HG03064 (cell line): Measurements from ENCODE around the gene CLTCL1.
"Not testable (repeated sequence)": the region's sequence is repeated elsewhere in the genome, so short reads cannot be mapped to it uniquely, and the experiment has no call there.

Experiments used
- ATAC-seq: cut with Tn5 transposase; IDR thresholded peaks from one replicate; pipeline ENCODE4 v1.9.1; 2021; ENCODE audit warnings: low read depth; ENCODE audit not compliant: unreplicated experiment

Gene CLTCL1

DNA sequence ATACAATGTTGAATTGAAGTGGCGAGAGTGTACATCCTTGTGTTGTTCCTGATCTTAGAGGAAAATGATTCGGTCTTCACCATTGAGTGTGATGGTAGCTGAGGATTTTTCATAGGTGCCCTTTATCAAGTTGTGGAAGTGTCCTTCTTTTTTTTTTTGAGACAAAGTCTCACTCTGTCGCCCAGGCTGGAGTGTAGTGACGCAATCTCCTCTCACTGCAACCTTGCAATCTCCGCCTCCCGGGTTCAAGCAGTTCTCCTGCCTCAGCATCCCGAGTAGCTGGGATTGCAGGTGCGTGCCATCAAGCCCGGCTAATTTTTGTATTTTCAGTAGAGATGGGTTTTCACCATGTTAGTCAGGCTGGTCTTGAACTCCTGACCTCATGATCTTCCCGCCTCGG, 132.9 kb downstream of the CLTCL1 start:
- ATAC-seq, result not testable (repeated sequence)

- not testable (repeated sequence) for ATAC-seq
These were observed 135.4 kb downstream of the CLTCL1 start for GRCh38 chr22:19156109-19156508.

DNA sequence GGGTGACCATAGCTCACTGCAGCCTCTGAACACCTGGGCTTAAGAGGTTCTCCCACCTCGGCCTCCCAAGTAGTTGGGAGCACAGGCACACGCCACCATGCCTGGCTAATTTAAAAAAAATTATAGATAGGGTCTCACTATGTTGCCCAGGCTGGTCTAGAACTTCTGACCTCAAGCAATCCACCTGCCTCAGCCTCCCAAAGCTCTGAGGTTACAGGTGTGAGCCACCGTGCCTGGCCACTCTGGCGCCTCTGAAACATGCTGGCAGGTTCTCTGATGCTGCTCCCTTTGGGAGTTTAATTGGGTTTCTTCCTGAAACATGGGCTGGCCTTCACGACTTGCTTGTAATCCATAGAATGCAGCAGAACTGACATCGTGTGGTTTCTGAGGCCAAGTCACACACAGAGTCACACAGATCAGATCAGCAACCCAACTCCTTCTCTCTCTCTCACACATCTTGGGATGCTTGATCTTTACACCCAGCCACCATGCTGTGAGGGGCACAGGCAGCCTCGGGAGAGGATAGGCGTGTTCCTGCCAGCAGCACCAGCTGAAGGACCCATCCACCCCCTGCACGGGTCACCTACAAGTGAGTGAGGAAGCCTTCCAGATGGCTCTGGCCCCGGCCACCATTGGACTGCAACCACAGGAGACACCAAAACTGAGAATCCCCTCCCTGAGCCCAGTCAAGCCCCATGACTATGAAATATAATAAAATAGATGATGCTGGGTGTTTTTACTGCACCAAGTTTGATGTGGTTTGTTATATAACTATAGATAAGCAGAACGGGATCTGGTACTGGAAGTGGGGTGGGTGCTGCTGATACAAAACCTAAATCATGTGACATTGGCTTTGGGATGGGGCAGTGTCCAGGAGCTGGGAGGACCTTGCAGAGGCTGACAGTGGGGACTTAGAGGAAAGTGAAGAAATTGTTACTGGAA, 138.3 kb downstream of the CLTCL1 start:
- ATAC-seq, result no peak

DNA sequence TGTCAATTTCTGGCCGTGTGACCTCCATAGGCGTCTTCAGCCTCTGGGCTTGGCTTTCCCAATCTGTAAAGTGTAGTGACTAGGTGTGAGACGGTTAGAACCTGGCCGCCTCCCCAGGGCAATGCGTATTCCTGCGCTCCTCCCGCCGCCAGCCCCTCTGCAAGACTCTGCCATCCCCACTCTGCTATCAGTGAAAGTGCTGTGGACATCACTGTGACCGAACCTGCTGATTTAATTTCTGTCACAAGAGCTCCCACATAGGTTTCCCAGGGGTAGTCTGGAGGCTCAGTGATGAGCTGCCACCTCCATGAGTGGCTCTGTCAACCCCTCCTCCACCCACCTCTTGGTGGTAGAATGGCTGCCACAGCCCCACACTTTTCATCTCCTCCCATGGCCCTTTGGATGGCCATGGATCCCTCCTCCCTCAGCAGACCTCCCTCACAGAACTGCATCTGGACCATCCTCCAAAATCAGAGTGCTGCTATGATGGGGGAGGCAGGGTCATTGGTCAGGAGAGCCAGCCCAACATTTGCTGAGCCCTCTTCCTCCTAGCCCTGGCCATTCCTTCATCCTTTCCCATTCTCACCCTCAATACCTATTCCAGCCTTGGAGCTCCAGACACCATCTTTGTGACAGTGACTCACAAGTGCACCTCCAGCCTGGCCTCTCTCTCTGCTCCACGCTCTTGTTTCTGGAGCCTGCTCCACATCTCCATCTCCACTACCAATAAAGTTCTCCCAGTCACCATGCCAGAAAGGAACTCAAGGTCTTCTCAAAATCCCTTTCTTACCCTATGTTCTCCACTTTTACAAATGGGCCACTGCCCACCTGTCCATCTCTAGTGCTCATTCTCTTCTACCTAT, 140.0 kb downstream of the CLTCL1 start:
- ATAC-seq, result no peak

DNA sequence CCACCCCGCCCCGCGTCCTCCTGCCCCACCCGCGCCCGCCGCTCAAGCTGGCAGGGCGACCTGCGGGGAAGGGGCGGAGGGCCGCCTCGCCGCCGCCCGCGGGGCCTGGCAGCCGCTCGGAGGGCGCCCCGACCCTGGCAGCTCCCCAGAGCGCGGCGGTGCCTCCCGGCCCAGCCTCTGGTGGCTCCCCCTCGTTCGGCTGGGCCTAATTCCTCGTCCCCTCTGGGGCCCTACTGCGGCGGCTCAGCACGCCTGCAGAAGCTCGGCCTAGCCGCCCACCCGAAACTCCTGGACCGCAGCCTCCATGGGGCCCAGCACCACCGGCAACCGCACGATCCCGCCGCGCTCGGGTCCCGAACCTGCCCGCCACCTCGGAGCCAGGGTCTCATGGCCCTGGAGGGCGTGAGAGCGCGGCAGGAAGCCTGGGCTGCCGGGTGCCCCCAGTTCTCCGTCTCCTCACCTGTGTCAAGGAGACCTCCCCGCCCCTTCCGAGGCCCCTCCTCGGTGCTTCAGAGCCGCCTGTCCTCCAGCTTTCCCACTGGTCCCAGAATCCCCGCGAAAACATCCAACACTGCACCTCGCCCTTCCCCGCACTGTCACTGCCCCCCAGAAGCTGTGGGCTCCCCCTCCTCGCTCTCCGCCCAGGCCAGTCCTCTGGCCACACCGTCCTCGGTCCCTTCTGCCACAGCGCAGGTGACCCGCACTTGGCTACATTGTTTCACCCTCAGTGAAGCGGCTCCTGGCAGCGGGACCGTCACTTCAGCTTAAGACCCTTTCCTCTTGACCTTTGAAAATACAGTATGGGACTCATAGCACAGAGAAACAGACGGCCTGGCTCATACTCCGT, 140.8 kb downstream of the CLTCL1 start:
- no peak for ATAC-seq

GRCh38 chr22:19149991-19150390, 141.5 kb downstream of the CLTCL1 start, which contains the start of gene GSC2:
Gene GSC2 (minus strand): TSS chr22:19150292. CDS start chr22:19150283, 9 bp downstream.
- no peak for ATAC-seq

- ATAC-seq, result no peak
These were observed 142.3 kb downstream of the CLTCL1 start for GRCh38 chr22:19149047-19149883.

DNA sequence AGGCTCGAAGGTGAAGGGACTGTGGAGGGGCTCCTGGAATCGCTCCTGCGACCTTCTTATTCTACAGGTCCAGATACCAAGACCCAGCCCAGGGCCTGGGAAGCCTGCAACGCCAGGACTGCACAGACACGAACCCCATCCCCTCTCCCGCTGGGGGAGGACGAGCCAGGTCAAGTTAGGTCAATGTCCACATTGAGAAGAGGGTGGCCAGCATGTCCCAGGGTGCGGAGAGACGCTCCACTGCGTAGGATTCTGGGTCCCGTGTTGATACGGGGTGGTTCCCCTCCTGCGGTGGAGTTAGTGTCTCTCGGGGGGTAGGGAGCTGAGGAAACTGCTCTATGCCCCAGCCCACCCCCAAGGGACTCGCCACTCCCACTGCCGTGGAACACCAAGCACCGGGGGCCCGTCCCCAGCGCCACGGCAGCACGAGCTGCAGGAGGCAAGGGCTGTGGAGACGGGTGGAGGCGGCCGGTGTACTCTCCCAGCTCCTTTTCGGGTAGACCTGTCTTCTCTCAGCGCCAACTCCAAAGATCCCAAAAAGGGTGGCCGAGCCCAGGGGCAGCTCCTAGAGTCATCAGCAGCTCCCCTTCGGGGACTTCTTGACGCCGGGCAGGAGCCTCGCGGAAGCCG, 143.0 kb downstream of the CLTCL1 start:
- no peak for ATAC-seq

DNA sequence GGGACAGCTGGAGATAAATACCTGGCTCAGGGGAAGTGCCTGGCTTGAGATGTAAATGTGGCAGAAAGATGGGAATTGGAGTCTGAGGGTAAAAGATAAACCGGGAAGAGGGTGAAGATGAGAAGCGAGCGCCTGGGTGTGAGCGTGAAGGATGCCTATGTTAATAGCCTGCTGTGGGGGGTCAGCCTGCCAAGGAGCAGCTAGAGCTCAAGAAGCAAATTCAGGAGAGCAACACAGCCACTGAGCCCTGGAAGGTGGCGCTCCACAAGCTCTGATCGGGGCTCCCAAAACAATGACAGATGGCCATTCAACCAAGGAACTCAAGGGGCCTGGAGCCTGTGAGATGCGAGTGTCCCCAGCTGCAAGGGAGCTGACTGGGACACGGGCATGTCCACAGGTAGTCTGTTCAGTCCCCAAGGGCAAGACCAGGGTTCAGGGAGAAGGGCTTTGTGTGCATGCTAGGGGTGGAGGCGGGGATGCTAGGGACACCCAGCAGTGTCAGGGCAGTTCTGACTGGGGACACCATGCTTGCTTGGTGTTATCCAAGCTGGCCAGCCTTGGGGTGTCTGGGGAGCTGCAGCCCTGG, 144.2 kb downstream of the CLTCL1 start:
- no peak for ATAC-seq

- no peak for ATAC-seq
These were observed 145.1 kb downstream of the CLTCL1 start for GRCh38 chr22:19146215-19146968.

- ATAC-seq, result no peak
These were observed 147.5 kb downstream of the CLTCL1 start for GRCh38 chr22:19143967-19144400.

- ATAC-seq, result no peak
These were observed 148.3 kb downstream of the CLTCL1 start for GRCh38 chr22:19143212-19143611.

DNA sequence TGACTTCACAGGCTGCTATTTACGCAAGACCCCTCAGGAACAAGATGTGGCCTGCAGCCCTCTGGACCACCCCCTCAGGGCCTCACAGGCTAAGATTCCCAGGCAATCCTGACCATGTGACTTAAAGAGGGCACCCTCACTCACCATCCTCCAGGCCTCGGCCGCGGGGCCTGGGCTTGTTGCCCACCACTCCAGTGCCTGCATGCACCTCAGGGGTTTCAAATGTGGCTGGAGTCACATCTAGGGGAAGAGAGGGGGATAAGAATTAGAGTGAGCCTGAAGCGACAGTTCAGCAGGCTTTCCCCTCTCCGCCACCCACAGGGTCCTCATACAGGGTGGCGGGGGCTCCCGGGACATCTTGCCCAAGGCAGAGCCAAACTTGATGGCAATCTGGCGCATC, 149.1 kb downstream of the CLTCL1 start:
- ATAC-seq, result no peak

GRCh38 chr22:19139974-19140373, 151.5 kb downstream of the CLTCL1 start:
- ATAC-seq, result no peak

DNA sequence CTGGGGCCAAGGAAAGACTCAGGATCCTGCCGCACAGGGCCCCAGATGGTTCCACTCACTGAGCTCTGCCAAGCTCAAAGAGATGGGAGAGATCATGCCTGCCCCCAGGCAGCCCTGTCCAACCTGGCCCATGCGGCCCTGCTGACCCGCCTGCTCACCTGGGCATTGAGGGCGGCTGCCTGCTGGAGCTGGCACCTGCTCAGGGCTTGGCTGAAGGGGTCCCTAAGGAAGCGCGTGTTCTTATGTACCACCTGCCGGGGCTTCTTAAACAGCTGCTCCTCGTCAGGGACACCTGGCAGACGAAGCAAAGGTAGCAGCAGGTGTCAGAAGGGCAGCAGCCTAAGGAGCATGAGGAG, 152.5 kb downstream of the CLTCL1 start:
- no peak for ATAC-seq

GRCh38 chr22:19138217-19139000, 153.1 kb downstream of the CLTCL1 start:
- ATAC-seq, result no peak
